Spleen (tissue), 11 donors: Measurements from ENCODE around the gene ROCK1. TPM values are rescaled to one million over a fixed set of nuclear protein-coding genes. Genes with fewer than 3 reads are reported as not detected.

Experiments used
- DNase-seq: peaks from one replicate; pipeline ENCODE4 v3.0.0-alpha.2; 2020
- H3K27ac ChIP-seq, 8 donors: fragments of 200-600 bp; sonication (generic) in 7 of 8; 1 replicate in 4 of 8; 2 replicates in 4 of 8; pipeline versions ENCODE4 v1.5.0 to v1.8.0; 2016 to 2021; ENCODE audit warnings: inconsistent platforms in 4 of 8, mild to moderate bottlenecking in 4 of 8, moderate library complexity in 1 of 8
- H3K27me3 ChIP-seq, 7 donors: fragments of 200-600 bp; sonication (generic) in 6 of 7; replicated peaks in 1 of 7; 1 replicate in 4 of 7; 2 replicates in 3 of 7; pipeline versions ENCODE4 v1.5.0 to v1.8.0; 2016 to 2021; ENCODE audit warnings: inconsistent platforms in 3 of 7, mild to moderate bottlenecking in 1 of 7
- H3K36me3 ChIP-seq, 6 donors: fragments of 200-600 bp; sonication (generic) in 5 of 6; 1 replicate in 4 of 6; 2 replicates in 2 of 6; pipeline versions ENCODE4 v1.5.0 to v1.8.0; 2016 to 2021; ENCODE audit warnings: inconsistent platforms in 2 of 6
- H3K4me1 ChIP-seq, 6 donors: fragments of 200-600 bp; sonication (generic) in 5 of 6; 1 replicate in 3 of 6; 2 replicates in 3 of 6; pipeline versions ENCODE4 v1.5.0 to v1.8.0; 2016 to 2021; ENCODE audit warnings: inconsistent platforms in 3 of 6
- H3K4me3 ChIP-seq, 8 donors: fragments of 200-600 bp; sonication (generic) in 7 of 8; 1 replicate in 4 of 8; 2 replicates in 4 of 8; pipeline versions ENCODE4 v1.5.0 to v1.8.0; 2016 to 2021; ENCODE audit warnings: inconsistent platforms in 4 of 8, mild to moderate bottlenecking in 4 of 8, moderate library complexity in 2 of 8
- H3K9me3 ChIP-seq, 8 donors: fragments of 200-600 bp; sonication (generic) in 7 of 8; 1 replicate in 4 of 8; 2 replicates in 4 of 8; pipeline versions ENCODE4 v1.5.0 to v1.8.0; 2016 to 2021; ENCODE audit warnings: inconsistent platforms in 4 of 8
- POLR2A ChIP-seq, 3 donors: fragments of 450-650 bp; IDR thresholded peaks; one replicate each; pipeline ENCODE4 v1.5.1; 2017; ENCODE audit warnings: antibody characterized with exemption in 3 of 3, mild to moderate bottlenecking in 1 of 3
- POLR2AphosphoS5 ChIP-seq, 3 donors: sonication (generic); formaldehyde crosslinking; IDR thresholded peaks; one replicate each; pipeline ENCODE4 v1.5.1; 2017; ENCODE audit warnings: antibody characterized with exemption in 3 of 3
- WGBS, 5 donors: extraction: QIAGEN DNeasy Blood & Tissue Kit in 3 of 5; methylation state at CpG; one replicate each; pipeline versions ENCODE4 v1.1.5 to v1.1.7; 2013 to 2018; 5-methylcytosine and 5-hydroxymethylcytosine counted together
- intact Hi-C: fragments of 100-400 bp; cut with DNase I; formaldehyde crosslinking; loops from one replicate; pipeline ENCODE4 v1.15.0; 2023; ENCODE audit warnings: low total_unique reads
- polyA plus RNA-seq, 3 donors: library from polyadenylated mRNA; stranded (reverse); fragments of 200-250 nt; gene quantifications; one replicate each; pipeline ENCODE4 v1.2.1, GENCODE V29; 2013
- total RNA-seq, 7 donors: library from RNA; depleted of rRNA in 3 of 7; stranded (reverse); fragments of >200 nt in 3 of 7; fragmentation: NEBNext Ultra II Directional in 4 of 7; extraction: Animal tissue kit (Norgen Biotek cat#: 25700) in 4 of 7; gene quantifications; one replicate each; pipeline versions ENCODE4 v1.1.0 to v1.2.1, GENCODE V29; 2016 to 2021
- TF ChIP-seq, protein P1 (sequence below), 11 experiments: fragments of 200-600 bp in 7 of 11; fragments of 450-650 bp in 4 of 11; sonication (generic) in 4 of 11; IDR thresholded peaks in 8 of 11; conservative IDR thresholded peaks in 3 of 11; 1 replicate in 7 of 11; 2 replicates in 4 of 11; pipeline versions ENCODE4 v1.4.0 to v1.8.0; 2016 to 2021; ENCODE audit warnings: antibody characterized with exemption in 11 of 11, inconsistent platforms in 4 of 11, mild to moderate bottlenecking in 1 of 11
- donor health status: healthy with polysubstance abuse.
- donor health status: DM: no; HTN: no; CAD: no; lungs with moderate emphysema.
- donor health status: DM: no; HTN: no; CAD: no.
- donor health status: Bipolar disorder and iron deficiency.
- donor health status: healthy.
- donor health status: DM: no; HTN: no; CAD: no.
- donor health status: DM: yes; HTN: yes; CAD: no.

The ROCK1 gene
- total and polyA plus RNA-seq, 10 donors: 8.9 to 111 (median 77.3) TPM

DNA sequence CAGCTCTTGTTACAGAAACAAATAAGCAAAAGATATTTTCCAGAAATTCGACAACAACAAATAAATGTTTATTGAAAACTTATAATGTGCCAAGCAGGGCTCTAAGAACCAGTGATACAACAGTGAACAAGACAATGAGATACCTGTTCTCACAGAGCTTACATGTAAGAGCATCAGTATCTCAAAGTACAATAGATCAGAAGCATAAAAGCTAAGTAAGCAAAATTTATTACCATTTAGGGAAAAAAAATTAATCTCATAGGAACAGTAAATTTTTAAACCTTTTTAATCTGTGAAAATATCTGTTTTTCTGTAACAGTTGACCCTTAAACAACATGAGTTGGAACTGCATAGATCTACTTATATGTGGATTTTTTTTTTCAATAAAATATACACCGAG lies 20.9 kb downstream of the ROCK1 start:
- no peak for TF ChIP-seq POLR2A (IDR thresholded peaks at IDR 0.05)
- TF ChIP-seq POLR2AphosphoS5 (IDR thresholded peaks at IDR 0.05): no peak
- TF ChIP-seq, protein P1, sequence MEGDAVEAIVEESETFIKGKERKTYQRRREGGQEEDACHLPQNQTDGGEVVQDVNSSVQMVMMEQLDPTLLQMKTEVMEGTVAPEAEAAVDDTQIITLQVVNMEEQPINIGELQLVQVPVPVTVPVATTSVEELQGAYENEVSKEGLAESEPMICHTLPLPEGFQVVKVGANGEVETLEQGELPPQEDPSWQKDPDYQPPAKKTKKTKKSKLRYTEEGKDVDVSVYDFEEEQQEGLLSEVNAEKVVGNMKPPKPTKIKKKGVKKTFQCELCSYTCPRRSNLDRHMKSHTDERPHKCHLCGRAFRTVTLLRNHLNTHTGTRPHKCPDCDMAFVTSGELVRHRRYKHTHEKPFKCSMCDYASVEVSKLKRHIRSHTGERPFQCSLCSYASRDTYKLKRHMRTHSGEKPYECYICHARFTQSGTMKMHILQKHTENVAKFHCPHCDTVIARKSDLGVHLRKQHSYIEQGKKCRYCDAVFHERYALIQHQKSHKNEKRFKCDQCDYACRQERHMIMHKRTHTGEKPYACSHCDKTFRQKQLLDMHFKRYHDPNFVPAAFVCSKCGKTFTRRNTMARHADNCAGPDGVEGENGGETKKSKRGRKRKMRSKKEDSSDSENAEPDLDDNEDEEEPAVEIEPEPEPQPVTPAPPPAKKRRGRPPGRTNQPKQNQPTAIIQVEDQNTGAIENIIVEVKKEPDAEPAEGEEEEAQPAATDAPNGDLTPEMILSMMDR (IDR thresholded peaks at IDR 0.05 in 8 of 11, conservative IDR thresholded peaks at IDR 0.05 in 3 of 11): no peak
- intact Hi-C loops: no loop called here

GRCh38 chr18:21085579-21086166 lies 25.9 kb downstream of the ROCK1 start:
- no peak for DNase-seq
- Histone ChIP-seq H3K27ac (no peak overlapping the region), H3K9me3 (peaks cover 0 to 26% (median 14%) of the 10 kb centered on the region in 8 donors), H3K4me3 (no peak overlapping the region), H3K27me3 (no peaks in the 10 kb centered on the region), H3K4me1 (peaks cover 0 to 95% (median 29%) of the 10 kb centered on the region in 6 donors), H3K36me3 (no peaks in the 10 kb centered on the region)
- WGBS, 5 donors: 79 to 90% (median 87%) methylated on average over 3 of the region's 3 CpGs
- intact Hi-C loops: loop anchor here (10.0 kb wide), 1 partner anchor 61 kb away; no protein-coding TSS in a partner anchor
- no peak for TF ChIP-seq POLR2AphosphoS5 (IDR thresholded peaks at IDR 0.05)
- no peak for TF ChIP-seq POLR2A (IDR thresholded peaks at IDR 0.05)
- TF ChIP-seq, protein P1 (IDR thresholded peaks at IDR 0.05 in 8 of 11, conservative IDR thresholded peaks at IDR 0.05 in 3 of 11): no peak

More for the DNA sequence above, 20.9 kb downstream of the ROCK1 start:
- peaks cover 0 to 96% (median 19%) of the 10 kb centered on the region in 6 donors for H3K4me1 ChIP-seq
- peaks cover 0 to 7% (median 0%) of the 10 kb centered on the region in 6 donors for H3K36me3 ChIP-seq
- DNase-seq: no peak
- H3K27ac ChIP-seq: no peak overlapping the region
- peaks cover 0 to 7% (median 0%) of the 10 kb centered on the region in 8 donors for H3K9me3 ChIP-seq
- H3K4me3 ChIP-seq: no peak overlapping the region
- no peaks in the 10 kb centered on the region for H3K27me3 ChIP-seq
- 96 to 99% (median 98%) methylated on average over 2 of the region's 2 CpGs for WGBS, 5 donors

GRCh38 chr18:21084511-21085078 lies 27.0 kb downstream of the ROCK1 start:
- WGBS, 5 donors: 66 to 86% (median 78%) methylated on average over 3 of the region's 3 CpGs

More at GRCh38 chr18:21084511-21085078, 27.0 kb downstream of the ROCK1 start:
- intact Hi-C loops: loop anchor here (10.0 kb wide), 1 partner anchor 60 kb away; no protein-coding TSS in a partner anchor
- no peak overlapping the region for H3K4me3 ChIP-seq
- H3K27me3 ChIP-seq: no peaks in the 10 kb centered on the region
- H3K27ac ChIP-seq: no peak overlapping the region
- DNase-seq: no peak
- TF ChIP-seq POLR2A (IDR thresholded peaks at IDR 0.05) (no peak), POLR2AphosphoS5 (IDR thresholded peaks at IDR 0.05) (no peak)
- TF ChIP-seq, protein P1 (IDR thresholded peaks at IDR 0.05 in 8 of 11, conservative IDR thresholded peaks at IDR 0.05 in 3 of 11): no peak
- H3K9me3 ChIP-seq: peaks cover 0 to 26% (median 14%) of the 10 kb centered on the region in 8 donors
- H3K4me1 ChIP-seq: peaks cover 0 to 95% (median 27%) of the 10 kb centered on the region in 6 donors
- no peaks in the 10 kb centered on the region for H3K36me3 ChIP-seq
